Body of pancreas (tissue), 4 donors: ENCODE results near the gene NUTM1. TPM values are rescaled to one million over a fixed set of nuclear protein-coding genes. Genes with fewer than 3 reads are reported as not detected.

Source experiments
- ATAC-seq: fragments of 150-250 bp; one replicate; pipeline ENCODE4 v1.9.1; 2016
- DNase-seq, 4 donors: peaks; one replicate each; pipeline ENCODE4 v3.0.0-alpha.2; 2019
- H3K27ac ChIP-seq, 4 donors: fragments of 200-600 bp; sonication (generic); 1 replicate in 3 of 4; 2 replicates in 1 of 4; pipeline versions ENCODE4 v1.5.1 to v1.6.1; 2016 to 2019; ENCODE audit warnings: mild to moderate bottlenecking in 1 of 4, mixed read lengths in 1 of 4, moderate library complexity in 1 of 4
- H3K27me3 ChIP-seq, 2 donors: fragments of 200-600 bp; sonication (generic); one replicate each; pipeline ENCODE4 v1.6.0; 2016; ENCODE audit warnings: mild to moderate bottlenecking in 1 of 2
- H3K36me3 ChIP-seq, 2 donors: fragments of 200-600 bp; sonication (generic); replicated peaks in 1 of 2; 2 replicates each; pipeline ENCODE4 v1.5.1; 2016; ENCODE audit warnings: low read depth in 2 of 2; ENCODE audit not compliant: insufficient read depth in 1 of 2
- H3K4me1 ChIP-seq: fragments of 200-600 bp; sonication (generic); one replicate; pipeline ENCODE4 v1.6.0; 2016
- H3K4me3 ChIP-seq, 2 donors: fragments of 200-600 bp; sonication (generic); 1 replicate in 1 of 2; 2 replicates in 1 of 2; pipeline ENCODE4 v1.5.1; 2016 to 2019
- H3K9me3 ChIP-seq, 3 donors: fragments of 200-600 bp; sonication (generic); 1 replicate in 2 of 3; 2 replicates in 1 of 3; pipeline ENCODE4 v1.5.1; 2016
- CTCF ChIP-seq, 7 experiments: fragments of 450-650 bp in 4 of 7; fragments of 200-600 bp in 3 of 7; sonication (generic) in 3 of 7; IDR thresholded peaks; one replicate each; pipeline ENCODE4 v1.5.1; 2016 to 2019; ENCODE audit warnings: antibody characterized with exemption in 7 of 7
- POLR2A ChIP-seq, 3 donors: fragments of 450-650 bp; IDR thresholded peaks; one replicate each; pipeline ENCODE4 v1.6.1; 2016; ENCODE audit warnings: antibody characterized with exemption in 3 of 3, mild to moderate bottlenecking in 2 of 3
- WGBS, 2 donors: methylation state at CpG; one replicate each; pipeline ENCODE4 v1.1.5; 2017; 5-methylcytosine and 5-hydroxymethylcytosine counted together
- intact Hi-C: fragments of 100-400 bp; cut with DNase I; formaldehyde crosslinking; loops from one replicate; pipeline ENCODE4 v1.15.1; 2023
- total RNA-seq, 2 donors: library from RNA; depleted of rRNA; stranded (reverse); fragments of >200 nt; gene quantifications; one replicate each; pipeline ENCODE4 v1.1.0, GENCODE V29; 2016

Gene NUTM1
- total RNA-seq, 2 donors from 2014 or later, result not detected

GRCh38 chr15:34365836-34366235, 22.7 kb downstream of the NUTM1 start:
- intact Hi-C loops, result loop anchor here (10.0 kb wide), 1 partner anchor 301 kb away; no protein-coding TSS in a partner anchor
- no peak for ATAC-seq
- TF ChIP-seq CTCF (IDR thresholded peaks at IDR 0.05) (no peak), POLR2A (IDR thresholded peaks at IDR 0.05) (no peak)
- no peaks in the 10 kb centered on the region for H3K27me3 ChIP-seq
- H3K4me1 ChIP-seq, result peaks cover 20% of the 10 kb centered on the region
- peak overlapping the region; percentile 20 to 96 (median 78) for H3K27ac ChIP-seq
- H3K9me3 ChIP-seq, result no peaks in the 10 kb centered on the region
- WGBS, 2 donors, result 37% methylated on average over 5 of the region's 5 CpGs
- H3K36me3 ChIP-seq, result no peaks in the 10 kb centered on the region
- no peak overlapping the region for H3K4me3 ChIP-seq
- DNase-seq, result no peak

- H3K36me3 ChIP-seq, result no peaks in the 10 kb centered on the region
- H3K27ac ChIP-seq, result peak overlapping the region; percentile 74 to 96 (median 92)
- peak overlapping the region; percentile 86 to 90 for H3K4me3 ChIP-seq
- DNase-seq (peak; percentile 65 to 77 (median 74)), ATAC-seq (peak; percentile 47)
- peaks cover 20% of the 10 kb centered on the region for H3K4me1 ChIP-seq
- TF ChIP-seq CTCF (IDR thresholded peaks at IDR 0.05) (no peak), POLR2A (IDR thresholded peaks at IDR 0.05) (peak in 1 of 3 donors; percentile 10)
- H3K27me3 ChIP-seq, result no peaks in the 10 kb centered on the region
- intact Hi-C loops, result loop anchor here (10.0 kb wide), 1 partner anchor 302 kb away; no protein-coding TSS in a partner anchor
- WGBS, 2 donors, result 0 to 1% methylated on average over 20 to 37 of the region's 37 CpGs
- no peaks in the 10 kb centered on the region for H3K9me3 ChIP-seq
Observed at GRCh38 chr15:34366271-34367065, 23.4 kb downstream of the NUTM1 start.

GRCh38 chr15:34367101-34368081, 24.3 kb downstream of the NUTM1 start, which contains the start of gene LPCAT4:
TSS of gene LPCAT4 (minus strand) at chr15:34367196. CDS start at chr15:34367100, 96 bp downstream.
- intact Hi-C loops, result loop anchor here (10.0 kb wide), 1 partner anchor 303 kb away; no protein-coding TSS in a partner anchor
- peak; percentile 93 for ATAC-seq
- 0% methylated on average over 20 to 80 of the region's 80 CpGs for WGBS, 2 donors

GRCh38 chr15:34370129-34370528, 27.0 kb downstream of the NUTM1 start:
- Histone ChIP-seq H3K27me3 (no peaks in the 10 kb centered on the region), H3K27ac (no peak overlapping the region), H3K4me1 (peaks cover 20% of the 10 kb centered on the region), H3K9me3 (no peaks in the 10 kb centered on the region), H3K4me3 (no peak overlapping the region), H3K36me3 (no peaks in the 10 kb centered on the region)
- DNase-seq (no peak), ATAC-seq (no peak)
- intact Hi-C loops, result no loop called here
- 51 to 60% methylated on average over 2 of the region's 2 CpGs for WGBS, 2 donors
- TF ChIP-seq CTCF (IDR thresholded peaks at IDR 0.05), result no peak
- no peak for TF ChIP-seq POLR2A (IDR thresholded peaks at IDR 0.05)

More at GRCh38 chr15:34367101-34368081, 24.3 kb downstream of the NUTM1 start, which contains the start of gene LPCAT4:
- peak; percentile 84 to 89 (median 86) for DNase-seq
- Histone ChIP-seq H3K36me3 (no peaks in the 10 kb centered on the region), H3K4me3 (peak within 1 kb of the TSS; percentile 86 to 90), H3K27me3 (no peaks in the 10 kb centered on the region), H3K4me1 (peaks cover 20% of the 10 kb centered on the region), H3K27ac (peak within 1 kb of the TSS; percentile 74 to 96 (median 92)), H3K9me3 (no peaks in the 10 kb centered on the region)
- peak; percentile 87 to 98 (median 94) for TF ChIP-seq CTCF (IDR thresholded peaks at IDR 0.05)
- peak; percentile 56 to 80 (median 76) for TF ChIP-seq POLR2A (IDR thresholded peaks at IDR 0.05)
